Naive thymus-derived CD8-positive, alpha-beta T cell (primary cell): Measurements from ENCODE around the gene CACNA1I. TPM values are rescaled to one million over a fixed set of nuclear protein-coding genes. Genes with fewer than 3 reads are reported as not detected.

ENCODE experiments used
- ATAC-seq, 2 donors: fragments of 150-1000 bp; cut with Tn5 transposase in 1 of 2; sonication (Bioruptor Pico), chemical (Tn5 transposase) in 1 of 2; 1 replicate in 1 of 2; 2 replicates in 1 of 2; pipeline ENCODE4 v1.10.0; 2021; ENCODE audit warnings: mild to moderate bottlenecking in 2 of 2, moderate library complexity in 2 of 2
- POLR2A ChIA-PET: fragments of 350-600 bp; sonication (Branson Sonifier 250); formaldehyde crosslinking; loops from one replicate; lab custom pipeline; 2021; ENCODE audit warnings: antibody characterized with exemption; lab: Charles Lee
- DNase-seq, 10 donors: peaks; one replicate each; pipeline versions ENCODE4 v3.0.0 to v3.0.0-alpha.2; 2020 to 2022
- H3K27ac Mint-ChIP-seq, 10 donors: one replicate each; pipeline ENCODE4 v1.8.0; 2020 to 2022; ENCODE audit warnings: mild to moderate bottlenecking in 10 of 10, mixed read lengths in 10 of 10, moderate library complexity in 4 of 10, inconsistent platforms in 1 of 10
- H3K27me3 Mint-ChIP-seq, 5 donors: one replicate each; pipeline ENCODE4 v1.8.0; 2021 to 2022; ENCODE audit warnings: mixed read lengths in 5 of 5
- H3K36me3 Mint-ChIP-seq, 3 donors: one replicate each; pipeline ENCODE4 v1.8.0; 2020 to 2022; ENCODE audit warnings: mixed read lengths in 3 of 3, mild to moderate bottlenecking in 2 of 3, inconsistent platforms in 1 of 3
- H3K4me1 Mint-ChIP-seq, 4 donors: one replicate each; pipeline ENCODE4 v1.8.0; 2021 to 2022; ENCODE audit warnings: mixed read lengths in 4 of 4
- H3K4me3 Mint-ChIP-seq, 10 donors: one replicate each; pipeline ENCODE4 v1.8.0; 2020 to 2022; ENCODE audit warnings: mild to moderate bottlenecking in 10 of 10, mixed read lengths in 10 of 10, moderate library complexity in 6 of 10, inconsistent platforms in 1 of 10
- H3K9me3 Mint-ChIP-seq, 9 donors: one replicate each; pipeline ENCODE4 v1.8.0; 2020 to 2022; ENCODE audit warnings: mixed read lengths in 9 of 9, mild to moderate bottlenecking in 3 of 9, inconsistent platforms in 1 of 9, moderate library complexity in 1 of 9
- polyA plus RNA-seq, 3 donors: library from polyadenylated mRNA; unstranded; fragments of 300-500 nt; fragmentation: Illumina TruSeq; gene quantifications; one replicate each; pipeline ENCODE4 v1.2.3, GENCODE V29; 2021
- total RNA-seq, 8 experiments: library from RNA in 2 of 8; stranded (reverse) in 2 of 8; gene quantifications; one replicate each; pipeline ENCODE4 v1.2.3 and lab custom pipeline; 2021 to 2026

Gene CACNA1I
- total and polyA plus RNA-seq, 5 experiments from 2014 or later = 0.04 to 14.9 (median 0.33) TPM

DNA sequence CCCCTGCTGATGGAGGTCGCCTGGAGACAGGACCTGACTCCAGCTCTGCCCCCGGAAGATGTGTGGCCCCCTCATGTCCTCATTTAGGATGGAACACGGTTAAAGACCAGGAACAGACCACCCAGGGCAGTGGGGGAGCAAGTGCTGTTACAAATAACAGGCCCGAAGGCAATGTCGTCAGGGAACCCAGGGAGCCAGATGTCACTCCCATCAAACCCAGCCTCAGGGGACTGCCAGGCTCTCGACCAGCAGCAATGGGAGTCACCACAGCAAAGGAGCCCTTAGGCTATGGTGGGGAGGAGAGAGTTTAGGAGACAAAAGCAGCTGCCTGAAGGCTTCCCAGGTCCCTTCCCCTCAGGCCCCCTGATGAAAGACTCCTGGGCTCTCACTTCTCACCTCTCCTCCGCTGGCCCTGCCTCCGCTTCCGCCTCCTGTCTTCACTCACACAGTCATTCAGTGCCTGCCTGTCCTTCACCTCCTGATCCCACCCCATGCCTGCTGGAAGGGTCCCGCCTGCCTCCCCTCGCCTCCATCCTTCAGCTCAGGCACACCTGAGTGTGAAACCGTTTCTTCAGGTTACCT is 42.4 kb upstream of the CACNA1I start:
- POLR2A ChIA-PET = interaction anchor here (1.0 to 10.6 kb wide), 12 partner anchors 10 to 656 kb away, joined by 3 to 135 read pairs (median 9); partner anchors contain the start of genes ATF4, CBX6, CBX7 and MIEF1
- peaks cover 40 to 94% (median 89%) of the 10 kb centered on the region in 4 donors for H3K4me1 Mint-ChIP-seq
- H3K27ac Mint-ChIP-seq = peak overlapping the region in 9 of 10 donors; percentile 48 to 92 (median 85)
- H3K4me3 Mint-ChIP-seq = peak overlapping the region in 5 of 10 donors; percentile 18 to 97 (median 74)
- H3K9me3 Mint-ChIP-seq = no peaks in the 10 kb centered on the region
- ATAC-seq (no peak), DNase-seq (no peak)
- H3K27me3 Mint-ChIP-seq = peaks cover 0 to 1% (median 0%) of the 10 kb centered on the region in 5 donors
- H3K36me3 Mint-ChIP-seq = peaks cover 0 to 51% (median 3%) of the 10 kb centered on the region in 3 donors

DNA sequence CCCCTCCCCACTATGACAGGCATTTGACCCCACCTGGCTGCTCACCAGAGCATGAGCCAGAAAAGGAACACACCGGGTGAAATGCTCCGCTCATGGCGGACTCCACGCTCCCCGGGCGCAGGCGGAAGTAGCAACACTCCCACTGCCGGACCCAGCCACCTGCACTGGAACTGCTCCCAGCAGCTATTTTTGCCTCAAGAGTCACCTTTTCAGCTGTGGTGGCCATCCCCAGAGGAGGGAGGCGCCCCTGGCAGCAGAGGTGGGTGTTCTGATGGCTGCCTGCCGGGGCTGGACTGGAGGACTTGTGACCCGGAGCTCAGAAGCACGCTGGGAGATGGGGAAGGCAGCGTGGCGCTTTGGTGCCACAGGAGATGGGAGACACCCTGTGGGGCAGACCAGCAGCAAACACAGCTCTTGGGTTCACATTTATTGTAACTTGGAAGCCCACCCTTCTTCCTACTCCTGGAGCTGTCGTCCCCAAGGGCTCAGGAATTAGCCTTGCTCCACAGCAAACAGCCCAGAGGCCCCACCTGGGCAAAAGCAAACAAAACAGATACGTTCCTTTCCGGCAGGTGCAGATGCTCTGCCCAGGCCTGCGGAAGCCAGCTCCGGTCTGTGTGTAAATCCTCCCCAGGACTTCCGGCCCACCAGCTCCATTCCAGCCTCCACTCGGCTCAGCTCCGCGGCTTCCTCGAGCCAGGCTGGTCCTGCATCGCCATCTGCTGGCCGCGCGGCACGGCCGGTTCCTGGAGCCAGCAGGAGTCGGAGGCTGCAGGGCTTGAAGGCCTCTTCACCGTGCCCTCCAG is 41.7 kb upstream of the CACNA1I start:
- peaks cover 0 to 1% (median 0%) of the 10 kb centered on the region in 5 donors for H3K27me3 Mint-ChIP-seq
- peak overlapping the region; percentile 37 to 97 (median 86) for H3K27ac Mint-ChIP-seq
- peaks cover 0 to 47% (median 3%) of the 10 kb centered on the region in 3 donors for H3K36me3 Mint-ChIP-seq
- H3K4me1 Mint-ChIP-seq = peaks cover 39 to 90% (median 85%) of the 10 kb centered on the region in 4 donors
- ATAC-seq (peak; percentile 31 to 43), DNase-seq (peak; percentile 84 to 95 (median 90))
- no peaks in the 10 kb centered on the region for H3K9me3 Mint-ChIP-seq
- peak overlapping the region; percentile 52 to 97 (median 74) for H3K4me3 Mint-ChIP-seq
- POLR2A ChIA-PET = interaction anchor here (0.5 to 10.6 kb wide), 21 partner anchors 11 to 828 kb away, joined by 3 to 135 read pairs (median 7); partner anchors contain the start of genes ATF4, CBX6, CBX7 and MIEF1

DNA sequence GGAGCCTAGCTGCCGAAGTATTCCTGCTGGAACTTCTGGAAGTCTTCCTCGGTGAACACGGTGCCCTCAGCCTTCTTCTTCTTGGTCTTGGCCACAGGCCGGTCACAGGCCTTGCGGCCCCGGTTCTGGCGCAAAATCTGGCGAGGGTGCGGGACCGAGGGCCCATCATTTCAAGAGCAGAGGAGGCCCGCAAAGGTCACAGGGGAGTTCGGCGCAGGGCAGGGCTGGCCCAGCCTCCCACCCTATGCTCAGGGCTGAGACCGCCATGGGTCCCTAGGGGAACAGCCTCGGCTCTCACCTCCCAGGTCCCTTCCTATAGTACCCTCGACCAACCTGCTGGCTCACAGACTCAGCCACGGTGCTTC is 41.1 kb upstream of the CACNA1I start:
- POLR2A ChIA-PET = interaction anchor here (0.7 to 10.6 kb wide), 17 partner anchors 12 to 515 kb away, joined by 3 to 135 read pairs (median 8); partner anchors contain the start of genes ATF4, CBX7, MIEF1 and RPL3
- H3K36me3 Mint-ChIP-seq = peaks cover 0 to 42% (median 3%) of the 10 kb centered on the region in 3 donors
- H3K27ac Mint-ChIP-seq = peak overlapping the region in 7 of 10 donors; percentile 37 to 97 (median 87)
- DNase-seq (no peak), ATAC-seq (no peak)
- peaks cover 40 to 88% (median 85%) of the 10 kb centered on the region in 4 donors for H3K4me1 Mint-ChIP-seq
- peaks cover 0 to 1% (median 0%) of the 10 kb centered on the region in 5 donors for H3K27me3 Mint-ChIP-seq
- no peaks in the 10 kb centered on the region for H3K9me3 Mint-ChIP-seq
- peak overlapping the region; percentile 52 to 97 (median 74) for H3K4me3 Mint-ChIP-seq

DNA sequence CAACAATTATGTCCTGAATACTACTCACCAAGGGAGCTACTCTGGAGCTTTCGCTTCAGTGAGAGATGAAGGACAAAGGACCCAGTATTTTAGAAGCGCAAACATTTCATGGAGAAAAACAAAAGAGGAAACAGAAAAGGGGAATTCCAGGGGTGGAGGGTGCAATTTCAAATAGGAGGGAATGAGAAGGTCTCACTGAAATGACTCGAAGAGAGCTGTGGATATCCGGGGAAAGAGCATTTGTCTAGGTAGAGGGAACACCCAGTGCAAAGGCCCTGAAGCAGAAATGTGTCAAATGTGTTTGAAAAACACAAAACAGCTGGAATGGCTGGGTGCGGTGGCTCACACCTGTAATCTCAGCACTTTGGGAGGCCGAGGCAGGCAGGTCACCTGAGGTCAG is 40.4 kb upstream of the CACNA1I start:
- Mint-ChIP-seq H3K27ac (peak overlapping the region in 9 of 10 donors; percentile 37 to 97 (median 89)), H3K36me3 (peaks cover 0 to 37% (median 3%) of the 10 kb centered on the region in 3 donors), H3K4me1 (peaks cover 35 to 83% (median 79%) of the 10 kb centered on the region in 4 donors), H3K4me3 (peak overlapping the region in 9 of 10 donors; percentile 8 to 99 (median 75)), H3K27me3 (peaks cover 0 to 1% (median 0%) of the 10 kb centered on the region in 5 donors), H3K9me3 (no peaks in the 10 kb centered on the region)
- ATAC-seq = no peak
- no peak for DNase-seq
- POLR2A ChIA-PET = interaction anchor here (0.7 to 10.6 kb wide), 6 partner anchors 12 to 452 kb away, joined by 3 to 135 read pairs (median 11); partner anchors contain the start of genes ATF4, MIEF1, RPL3 and TAB1

DNA sequence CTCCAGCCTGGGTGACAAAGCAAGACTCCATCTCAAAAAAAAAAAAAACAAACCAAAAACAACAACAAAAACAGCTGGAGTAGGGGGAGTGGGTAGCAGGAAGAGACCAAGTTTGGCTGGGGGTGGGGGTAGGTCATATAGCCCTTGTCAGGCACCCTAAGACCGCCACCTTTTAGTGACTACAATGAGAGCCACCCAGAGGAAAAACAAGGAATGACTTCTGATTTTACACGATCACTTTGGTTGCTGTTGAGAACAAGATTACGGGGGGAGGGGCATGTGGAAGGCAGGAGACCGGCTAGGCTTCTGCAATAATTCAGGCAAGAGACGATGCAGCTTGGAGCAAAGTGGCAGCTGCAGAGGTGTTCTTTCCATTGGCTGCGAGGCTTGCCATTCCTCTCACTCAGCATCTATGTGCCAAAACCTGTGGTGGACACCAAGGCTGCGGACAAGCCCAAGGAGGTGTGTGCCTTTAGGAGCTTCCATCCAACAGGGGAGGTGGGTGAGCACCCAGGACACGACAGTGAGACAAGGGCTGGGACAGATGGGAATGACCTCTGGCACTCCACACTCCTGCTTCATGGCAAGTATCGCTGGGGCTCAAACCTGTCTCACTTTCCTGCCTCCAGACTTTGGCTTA is 39.7 kb upstream of the CACNA1I start:
- Mint-ChIP-seq H3K4me1 (peaks cover 31 to 76% (median 72%) of the 10 kb centered on the region in 4 donors), H3K27ac (peak overlapping the region in 8 of 10 donors; percentile 76 to 98 (median 91)), H3K36me3 (peaks cover 0 to 33% (median 3%) of the 10 kb centered on the region in 3 donors), H3K4me3 (peak overlapping the region; percentile 90 to 99 (median 97)), H3K9me3 (no peaks in the 10 kb centered on the region), H3K27me3 (peaks cover 0 to 1% (median 0%) of the 10 kb centered on the region in 5 donors)
- POLR2A ChIA-PET = interaction anchor here (0.7 to 10.6 kb wide), 11 partner anchors 8 to 451 kb away, joined by 3 to 135 read pairs (median 5); partner anchors contain the start of genes ATF4, MIEF1, RPL3 and TAB1
- ATAC-seq (no peak), DNase-seq (peak in 2 of 10 donors; percentile 34 to 41)

DNA sequence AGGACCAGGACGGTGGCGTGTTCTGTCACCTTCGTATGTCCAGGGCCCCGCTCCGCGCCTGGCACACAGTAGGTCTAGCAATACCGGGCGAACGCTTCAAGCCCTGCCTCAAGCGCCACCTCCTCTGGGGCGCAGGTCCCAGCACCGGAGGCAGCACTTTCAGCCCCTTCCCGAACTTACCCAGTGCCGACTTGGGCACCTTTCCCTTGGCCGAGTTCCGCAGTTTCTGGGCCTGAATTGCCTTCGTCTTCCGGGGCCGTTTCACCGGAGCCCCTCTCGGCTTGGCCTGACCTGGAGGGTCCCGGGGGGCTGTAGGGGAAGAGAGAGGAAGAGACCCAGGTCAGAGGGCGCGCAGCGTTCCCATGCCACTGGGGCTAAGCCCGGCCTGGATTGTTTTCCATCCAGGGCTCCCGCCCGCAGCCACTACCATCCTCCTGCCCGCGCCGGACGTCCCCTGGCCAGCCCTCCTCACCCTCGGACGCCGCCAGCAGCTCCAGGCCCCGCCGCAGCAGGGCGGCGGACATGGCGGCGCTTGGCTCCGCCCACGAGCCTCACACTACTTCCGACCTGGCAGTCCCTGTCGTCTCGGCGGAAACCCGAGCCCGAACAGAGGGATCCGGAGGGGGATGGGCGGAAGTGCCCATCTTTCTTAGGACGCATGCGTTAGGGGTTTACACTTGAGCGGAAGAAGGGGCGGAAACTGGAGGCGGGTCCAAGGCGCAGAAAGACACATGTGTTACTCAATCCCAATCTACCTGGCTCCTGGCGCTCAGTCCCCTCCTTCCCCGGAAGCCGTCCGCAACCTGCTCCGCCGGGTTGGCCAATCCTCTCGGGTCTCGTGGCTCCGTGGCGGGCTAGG is 38.1 kb upstream of the CACNA1I start, which contains the start of gene RPS19BP1:
TSS of gene RPS19BP1 (minus strand) at position 534 of the 859 bp plus-strand sequence. CDS start at position 524, 10 bp downstream.
- ATAC-seq (peak; percentile 87 to 88), DNase-seq (peak; percentile 93 to 100 (median 99))
- Mint-ChIP-seq H3K4me1 (peaks cover 27 to 63% (median 56%) of the 10 kb centered on the region in 4 donors), H3K4me3 (peak within 1 kb of the TSS; percentile 90 to 99 (median 97)), H3K27me3 (peaks cover 0 to 1% (median 0%) of the 10 kb centered on the region in 5 donors), H3K9me3 (no peaks in the 10 kb centered on the region), H3K27ac (peak within 1 kb of the TSS; percentile 89 to 98 (median 96)), H3K36me3 (peaks cover 0 to 31% (median 3%) of the 10 kb centered on the region in 3 donors)
- POLR2A ChIA-PET = interaction anchor here (0.8 to 10.6 kb wide), 10 partner anchors 10 to 808 kb away, joined by 3 to 135 read pairs (median 6); partner anchors contain the start of genes ATF4, MIEF1 and RPL3

DNA sequence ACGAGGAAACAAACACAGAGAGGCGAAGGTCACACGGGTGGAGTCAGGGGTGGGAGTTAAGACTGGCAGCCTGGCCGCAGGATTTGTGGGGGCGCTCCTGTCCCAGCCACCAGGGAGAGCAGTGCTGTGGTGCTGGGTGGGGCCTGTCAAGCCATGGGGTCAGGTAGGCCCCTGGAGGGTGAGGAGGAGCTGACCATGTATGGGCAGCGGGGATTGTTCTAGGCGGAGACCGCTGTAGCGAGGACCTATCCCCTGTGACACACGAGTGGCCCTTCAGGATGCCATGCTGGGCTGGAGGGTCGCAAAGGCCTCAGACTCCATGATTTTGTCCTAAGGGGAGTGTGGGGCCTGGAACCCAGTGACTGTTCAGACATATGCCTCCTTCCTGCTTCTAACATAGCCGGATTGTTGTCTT is 36.5 kb upstream of the CACNA1I start:
- Mint-ChIP-seq H3K27ac (peak overlapping the region in 7 of 10 donors; percentile 34 to 69 (median 43)), H3K4me3 (no peak overlapping the region), H3K9me3 (no peaks in the 10 kb centered on the region), H3K27me3 (peaks cover 0 to 1% (median 0%) of the 10 kb centered on the region in 5 donors), H3K4me1 (peaks cover 21 to 46% (median 40%) of the 10 kb centered on the region in 4 donors), H3K36me3 (peaks cover 0 to 20% (median 3%) of the 10 kb centered on the region in 3 donors)
- POLR2A ChIA-PET = interaction anchor here (0.7 to 10.6 kb wide), 8 partner anchors 9 to 948 kb away, joined by 3 to 135 read pairs (median 4); partner anchors contain the start of gene ATF4
- no peak for ATAC-seq
- DNase-seq = no peak

DNA sequence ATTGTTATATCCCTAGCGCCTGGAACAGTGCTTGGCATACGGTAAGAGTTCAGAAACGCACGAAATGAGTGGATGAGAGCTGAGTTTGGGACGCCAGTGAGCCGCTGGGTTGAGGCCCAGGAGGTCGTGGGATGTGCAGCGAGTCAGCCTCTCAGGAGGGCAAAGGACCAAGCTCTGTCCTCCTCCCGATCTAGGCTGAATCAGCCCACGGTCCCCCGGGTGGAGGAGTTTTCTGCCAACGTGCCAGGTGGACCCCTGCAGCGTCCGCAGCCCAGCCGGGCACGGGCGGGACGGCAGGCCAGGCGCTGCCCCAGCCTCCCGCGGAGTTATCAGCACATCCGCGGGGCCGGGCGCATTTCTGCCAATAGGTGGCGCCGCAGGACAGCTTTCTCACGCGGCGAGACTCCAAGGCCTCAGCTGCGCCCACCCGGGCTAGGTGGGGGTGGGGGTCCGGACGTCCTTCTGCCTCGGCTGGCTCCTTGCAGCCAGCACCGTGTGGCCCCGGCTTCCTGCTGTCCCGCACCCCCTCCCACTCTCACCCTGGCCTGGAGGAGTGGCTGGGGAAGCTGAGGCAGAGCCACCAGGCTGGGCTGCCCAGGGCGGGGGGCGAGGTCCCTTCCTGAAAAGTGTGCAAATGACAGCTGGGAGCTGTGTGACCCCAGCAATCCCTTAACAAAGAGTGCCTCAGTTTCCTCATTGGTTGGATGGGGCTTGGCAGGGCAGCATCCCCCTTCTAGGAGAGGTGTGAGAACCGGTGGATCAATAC is 35.8 kb upstream of the CACNA1I start:
- peaks cover 19 to 40% (median 33%) of the 10 kb centered on the region in 4 donors for H3K4me1 Mint-ChIP-seq

DNA sequence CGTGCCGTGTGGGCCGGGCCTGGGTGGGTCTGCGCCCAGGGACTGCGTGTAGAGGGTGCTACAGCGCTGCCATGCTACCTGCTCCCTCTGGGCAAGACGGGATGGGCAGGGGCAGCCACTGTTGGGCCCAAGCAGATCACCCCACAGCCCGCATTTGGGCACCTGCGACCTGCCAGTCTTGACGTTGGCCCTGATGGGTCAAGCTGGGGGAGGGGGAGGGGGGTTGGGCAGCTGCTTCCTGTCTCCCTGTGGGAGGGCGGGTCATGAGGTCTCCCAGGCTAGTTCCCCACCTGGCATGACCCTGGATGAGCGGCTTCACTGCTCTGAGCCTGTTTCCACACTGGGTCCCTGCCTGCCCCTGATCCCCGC is 35.2 kb upstream of the CACNA1I start:
- peaks cover 0 to 8% (median 3%) of the 10 kb centered on the region in 3 donors for H3K36me3 Mint-ChIP-seq
- ATAC-seq (no peak), DNase-seq (no peak)
- H3K9me3 Mint-ChIP-seq = no peaks in the 10 kb centered on the region
- peaks cover 16 to 34% (median 28%) of the 10 kb centered on the region in 4 donors for H3K4me1 Mint-ChIP-seq
- H3K27me3 Mint-ChIP-seq = peaks cover 0 to 1% (median 0%) of the 10 kb centered on the region in 5 donors
- H3K4me3 Mint-ChIP-seq = no peak overlapping the region
- POLR2A ChIA-PET = interaction anchor here (0.5 to 10.6 kb wide), 5 partner anchors 17 to 501 kb away, joined by 3 to 135 read pairs (median 3); partner anchors contain the start of gene ATF4
- peak overlapping the region in 1 of 10 donors; percentile 40 for H3K27ac Mint-ChIP-seq

More for the DNA sequence above, 35.8 kb upstream of the CACNA1I start:
- POLR2A ChIA-PET = interaction anchor here (0.7 to 10.6 kb wide), 11 partner anchors 8 to 947 kb away, joined by 3 to 135 read pairs (median 3); partner anchors contain the start of gene ATF4
- no peak overlapping the region for H3K4me3 Mint-ChIP-seq
- H3K9me3 Mint-ChIP-seq = no peaks in the 10 kb centered on the region
- peaks cover 0 to 1% (median 0%) of the 10 kb centered on the region in 5 donors for H3K27me3 Mint-ChIP-seq
- H3K27ac Mint-ChIP-seq = peak overlapping the region in 7 of 10 donors; percentile 13 to 69 (median 40)
- peak; percentile 12 to 21 for ATAC-seq
- H3K36me3 Mint-ChIP-seq = peaks cover 0 to 14% (median 3%) of the 10 kb centered on the region in 3 donors
- DNase-seq = peak; percentile 60 to 89 (median 80)
